ENCODE data around the gene FLNC. TPM values are rescaled to one million over a fixed set of nuclear protein-coding genes. Genes with fewer than 3 reads are reported as not detected.

FLNC gene
- total RNA-seq, 1 donor from 2014 or later = 54.0 TPM

DNA sequence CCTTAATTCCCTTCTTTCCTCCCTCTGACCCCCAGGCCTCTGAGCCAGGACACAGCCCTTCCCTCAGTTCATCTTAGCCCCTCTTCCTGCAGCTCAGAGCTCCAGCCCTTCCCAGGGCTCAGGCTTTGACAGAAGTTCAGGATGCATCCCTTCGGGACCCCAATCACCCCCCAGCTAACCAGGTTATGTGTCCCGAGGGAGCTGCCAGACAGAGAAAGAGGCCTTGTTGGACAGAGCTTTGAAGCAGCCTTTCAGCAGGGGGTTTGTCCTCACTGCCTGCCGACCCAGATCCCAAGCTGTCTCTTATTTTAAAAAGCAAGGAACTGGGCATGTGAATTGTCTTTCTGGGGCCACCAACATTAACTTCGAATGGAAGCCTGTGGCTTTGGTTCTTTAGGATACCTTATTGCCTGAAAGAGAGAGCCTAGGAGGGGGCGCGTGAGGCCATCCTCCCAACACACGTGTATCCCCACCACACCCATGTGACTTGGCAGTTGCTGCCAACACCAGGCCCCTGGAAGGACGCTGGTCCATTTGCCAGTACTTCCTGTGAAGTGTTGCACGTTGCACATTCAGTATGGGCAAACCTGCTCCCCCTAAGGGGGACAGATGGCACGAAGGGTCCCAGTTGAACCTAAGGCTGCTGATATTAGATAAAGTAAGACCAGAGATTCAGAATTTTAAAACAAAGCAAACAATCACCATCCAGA is 37.6 kb upstream of the FLNC start:
- H3K27ac Mint-ChIP-seq = no peak overlapping the region
- H3K4me1 Mint-ChIP-seq (ENCODE audit: unreplicated experiment) = peaks cover 7% of the 10 kb centered on the region
- DNase-seq (ENCODE audit: extremely low spot score, unreplicated experiment) = no peak
- H3K4me3 Mint-ChIP-seq = peak overlapping the region; percentile 78
- peaks cover 18% of the 10 kb centered on the region for H3K27me3 Mint-ChIP-seq
- peaks cover 20% of the 10 kb centered on the region for H3K36me3 Mint-ChIP-seq
- TF ChIP-seq, protein P1, sequence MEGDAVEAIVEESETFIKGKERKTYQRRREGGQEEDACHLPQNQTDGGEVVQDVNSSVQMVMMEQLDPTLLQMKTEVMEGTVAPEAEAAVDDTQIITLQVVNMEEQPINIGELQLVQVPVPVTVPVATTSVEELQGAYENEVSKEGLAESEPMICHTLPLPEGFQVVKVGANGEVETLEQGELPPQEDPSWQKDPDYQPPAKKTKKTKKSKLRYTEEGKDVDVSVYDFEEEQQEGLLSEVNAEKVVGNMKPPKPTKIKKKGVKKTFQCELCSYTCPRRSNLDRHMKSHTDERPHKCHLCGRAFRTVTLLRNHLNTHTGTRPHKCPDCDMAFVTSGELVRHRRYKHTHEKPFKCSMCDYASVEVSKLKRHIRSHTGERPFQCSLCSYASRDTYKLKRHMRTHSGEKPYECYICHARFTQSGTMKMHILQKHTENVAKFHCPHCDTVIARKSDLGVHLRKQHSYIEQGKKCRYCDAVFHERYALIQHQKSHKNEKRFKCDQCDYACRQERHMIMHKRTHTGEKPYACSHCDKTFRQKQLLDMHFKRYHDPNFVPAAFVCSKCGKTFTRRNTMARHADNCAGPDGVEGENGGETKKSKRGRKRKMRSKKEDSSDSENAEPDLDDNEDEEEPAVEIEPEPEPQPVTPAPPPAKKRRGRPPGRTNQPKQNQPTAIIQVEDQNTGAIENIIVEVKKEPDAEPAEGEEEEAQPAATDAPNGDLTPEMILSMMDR (conservative IDR thresholded peaks at IDR 0.05) = no peak
- H3K9me3 Mint-ChIP-seq = peaks cover 6% of the 10 kb centered on the region

DNA sequence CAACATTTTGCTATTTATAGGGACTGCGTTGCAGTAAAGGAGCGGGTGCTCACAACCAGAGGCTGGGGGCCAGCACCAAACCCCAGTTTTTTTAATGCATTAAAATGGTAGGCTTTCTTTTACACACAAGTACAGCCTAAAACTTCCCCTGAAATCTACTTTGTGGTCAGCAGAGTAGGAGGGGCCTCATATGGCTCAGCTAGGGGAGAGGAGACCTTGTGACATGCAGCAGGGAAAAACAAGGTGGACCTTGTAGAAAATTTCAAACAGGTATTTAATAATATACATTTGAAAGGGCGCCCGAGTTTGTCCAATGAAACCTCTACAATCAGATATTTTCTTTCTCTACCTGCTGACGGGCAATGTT is 37.0 kb upstream of the FLNC start:
- H3K27me3 Mint-ChIP-seq = peaks cover 17% of the 10 kb centered on the region
- peaks cover 6% of the 10 kb centered on the region for H3K9me3 Mint-ChIP-seq
- peaks cover 7% of the 10 kb centered on the region for H3K4me1 Mint-ChIP-seq (ENCODE audit: unreplicated experiment)
- H3K4me3 Mint-ChIP-seq = peak overlapping the region; percentile 78
- peaks cover 20% of the 10 kb centered on the region for H3K36me3 Mint-ChIP-seq
- TF ChIP-seq, protein P1 (conservative IDR thresholded peaks at IDR 0.05) = no peak
- no peak overlapping the region for H3K27ac Mint-ChIP-seq
- no peak for DNase-seq (ENCODE audit: extremely low spot score, unreplicated experiment)

DNA sequence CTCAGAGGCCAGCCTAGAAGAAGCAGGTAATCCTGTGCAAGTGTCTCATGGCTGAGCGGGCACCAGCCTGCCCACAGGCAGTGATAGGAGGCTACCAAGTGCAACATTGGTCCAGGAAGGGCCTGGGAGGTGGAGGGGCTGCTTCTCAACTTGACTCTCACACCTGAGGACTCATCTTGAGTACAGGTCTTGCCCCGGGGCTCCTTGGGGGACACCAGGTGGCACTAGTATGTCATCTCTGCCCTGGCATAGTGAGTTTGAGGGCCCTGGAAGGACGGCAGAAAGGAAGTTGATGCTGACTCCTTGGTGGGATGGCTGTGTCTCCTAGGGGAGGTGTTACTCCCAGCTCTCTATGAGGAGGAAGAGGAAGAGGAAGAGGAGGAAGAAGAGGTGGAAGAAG is 36.2 kb upstream of the FLNC start:
- H3K4me3 Mint-ChIP-seq = no peak overlapping the region
- H3K4me1 Mint-ChIP-seq (ENCODE audit: unreplicated experiment) = peaks cover 7% of the 10 kb centered on the region
- H3K36me3 Mint-ChIP-seq = peaks cover 20% of the 10 kb centered on the region
- H3K27me3 Mint-ChIP-seq = peaks cover 12% of the 10 kb centered on the region
- H3K27ac Mint-ChIP-seq = no peak overlapping the region
- DNase-seq (ENCODE audit: extremely low spot score, unreplicated experiment) = no peak
- peaks cover 6% of the 10 kb centered on the region for H3K9me3 Mint-ChIP-seq
- TF ChIP-seq, protein P1 (conservative IDR thresholded peaks at IDR 0.05) = no peak

DNA sequence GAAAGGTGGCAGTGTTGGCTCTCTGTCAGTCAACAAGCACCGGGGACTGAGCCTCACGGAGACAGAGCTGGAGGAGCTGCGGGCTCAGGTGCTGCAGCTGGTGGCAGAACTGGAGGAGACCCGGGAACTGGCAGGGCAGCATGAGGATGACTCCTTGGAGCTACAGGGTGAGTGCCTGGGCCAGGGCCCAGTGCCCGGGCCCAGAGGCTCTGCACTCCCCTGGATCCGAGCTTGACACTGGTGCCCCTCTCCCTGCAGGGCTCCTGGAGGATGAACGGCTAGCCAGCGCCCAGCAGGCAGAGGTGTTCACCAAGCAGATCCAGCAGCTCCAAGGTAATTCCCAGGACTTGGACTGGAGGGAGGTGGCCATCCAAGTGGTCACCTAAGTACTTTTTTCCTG is 35.8 kb upstream of the FLNC start:
- peaks cover 3% of the 10 kb centered on the region for H3K4me1 Mint-ChIP-seq (ENCODE audit: unreplicated experiment)
- no peak overlapping the region for H3K4me3 Mint-ChIP-seq
- H3K9me3 Mint-ChIP-seq = peaks cover 6% of the 10 kb centered on the region
- TF ChIP-seq, protein P1 (conservative IDR thresholded peaks at IDR 0.05) = no peak
- no peak overlapping the region for H3K27ac Mint-ChIP-seq
- peaks cover 20% of the 10 kb centered on the region for H3K36me3 Mint-ChIP-seq
- peaks cover 8% of the 10 kb centered on the region for H3K27me3 Mint-ChIP-seq
- DNase-seq (ENCODE audit: extremely low spot score, unreplicated experiment) = no peak

DNA sequence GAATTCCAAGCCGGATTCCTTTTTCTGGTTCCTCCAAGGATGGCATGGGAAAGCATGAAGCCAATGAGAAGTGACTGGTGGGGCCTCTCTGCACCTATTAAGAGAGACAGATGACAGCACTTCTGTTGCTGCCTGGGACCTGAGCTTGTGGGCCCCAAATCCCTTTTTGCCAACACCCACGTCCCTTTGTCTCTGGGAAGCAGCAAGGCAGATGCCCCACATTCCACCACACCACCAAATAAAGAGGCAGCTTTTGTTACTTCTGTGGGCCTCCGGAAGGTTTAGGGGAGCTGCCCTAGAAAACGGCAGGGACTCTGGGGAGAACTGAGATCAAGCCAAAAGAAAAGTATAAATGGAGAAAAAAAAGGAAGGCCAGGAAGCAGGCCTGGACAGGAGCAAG is 35.1 kb upstream of the FLNC start:
- DNase-seq (ENCODE audit: extremely low spot score, unreplicated experiment) = no peak
- peaks cover 3% of the 10 kb centered on the region for H3K27me3 Mint-ChIP-seq
- H3K36me3 Mint-ChIP-seq = peaks cover 20% of the 10 kb centered on the region
- peaks cover 3% of the 10 kb centered on the region for H3K4me1 Mint-ChIP-seq (ENCODE audit: unreplicated experiment)
- TF ChIP-seq, protein P1 (conservative IDR thresholded peaks at IDR 0.05) = no peak
- H3K9me3 Mint-ChIP-seq = peaks cover 6% of the 10 kb centered on the region
- peak overlapping the region; percentile 45 for H3K4me3 Mint-ChIP-seq
- H3K27ac Mint-ChIP-seq = no peak overlapping the region
